ENCODE measurements around the gene UBXN1.

- TF ChIP-seq POLR2AphosphoS5 (IDR thresholded peaks at IDR 0.05) (no peak), CTCF (IDR thresholded peaks at IDR 0.05) (no peak)
These were observed 11.4 kb downstream of the UBXN1 start for GRCh38 chr11:62667460-62667859.

All from breast epithelium (tissue), 3 donors.